Globus pallidus (tissue), 1 donor: ENCODE data around the gene BAD.

ENCODE experiments used
- DNase-seq: peaks from one replicate; pipeline ENCODE4 v3.0.0-alpha.2; 2015; ENCODE audit warnings: low spot score

Gene BAD

GRCh38 chr11:64244107-64244506, 40.4 kb downstream of the BAD start:
- no peak for DNase-seq

GRCh38 chr11:64243236-64243854, 41.1 kb downstream of the BAD start:
- no peak for DNase-seq

GRCh38 chr11:64241491-64242374, 42.7 kb downstream of the BAD start:
- DNase-seq = no peak

GRCh38 chr11:64241241-64241490, 43.3 kb downstream of the BAD start:
- peak; percentile 99 for DNase-seq

GRCh38 chr11:64240435-64241240, 43.8 kb downstream of the BAD start, which contains the start of gene FKBP2:
FKBP2 (plus strand) TSS chr11:64241095; CDS start chr11:64242388, 1,293 bp downstream.
- peak; percentile 97 for DNase-seq

- DNase-seq = no peak
These were observed 44.6 kb downstream of the BAD start for GRCh38 chr11:64239662-64240434.

GRCh38 chr11:64238999-64239398, 45.5 kb downstream of the BAD start:
- no peak for DNase-seq

GRCh38 chr11:64238076-64238475, 46.4 kb downstream of the BAD start:
- DNase-seq = no peak

GRCh38 chr11:64237484-64237951, 46.9 kb downstream of the BAD start:
- DNase-seq = no peak

- DNase-seq = no peak
These were observed 48.9 kb downstream of the BAD start for GRCh38 chr11:64235437-64236161.

- no peak for DNase-seq
These were observed 49.7 kb downstream of the BAD start for GRCh38 chr11:64234647-64235379.

GRCh38 chr11:64233913-64234586, 50.4 kb downstream of the BAD start, which contains the start of gene VEGFB:
VEGFB (plus strand) TSS chr11:64234584; CDS start chr11:64234834, 250 bp downstream.
- DNase-seq = peak; percentile 74

- no peak for DNase-seq
These were observed 51.5 kb downstream of the BAD start for GRCh38 chr11:64232967-64233315.

GRCh38 chr11:64232182-64232966, 52.1 kb downstream of the BAD start:
- DNase-seq = no peak

- no peak for DNase-seq
These were observed 52.9 kb downstream of the BAD start for GRCh38 chr11:64231546-64231945.

GRCh38 chr11:64230985-64231365, 53.5 kb downstream of the BAD start:
- DNase-seq = no peak

GRCh38 chr11:64230171-64230984, 54.1 kb downstream of the BAD start, which contains the start of gene DNAJC4:
DNAJC4 (plus strand) TSS chr11:64230548; CDS start chr11:64230855, 307 bp downstream.
- DNase-seq = peak; percentile 89

- peak; percentile 11 for DNase-seq
These were observed 54.7 kb downstream of the BAD start for GRCh38 chr11:64229744-64230170.
